Raji (cell line): ENCODE results near the gene FOXO1.

Source experiments
- POLR2A ChIP-seq: IDR thresholded peaks from 2 replicates; pipeline ENCODE4 v1.6.1; 2011; ENCODE audit warnings: low read depth, low read length, control low read depth; ENCODE audit not compliant: insufficient read depth

FOXO1 gene

GRCh38 chr13:40666045-40666932, at the start of gene FOXO1:
Gene FOXO1 (minus strand): TSS chr13:40666641. CDS start chr13:40666212, 429 bp downstream.
- peak; percentile 94 for TF ChIP-seq POLR2A

GRCh38 chr13:40706439-40706838, 40.0 kb upstream of the FOXO1 start:
- TF ChIP-seq POLR2A = no peak

- TF ChIP-seq POLR2A = no peak; the same call in 1 of the 2 replicates
Measured at GRCh38 chr13:40697711-40698110, 31.3 kb upstream of the FOXO1 start.

GRCh38 chr13:40694426-40694825, 28.0 kb upstream of the FOXO1 start:
- TF ChIP-seq POLR2A = peak; percentile 38; the same call in 1 of the 2 replicates

DNA sequence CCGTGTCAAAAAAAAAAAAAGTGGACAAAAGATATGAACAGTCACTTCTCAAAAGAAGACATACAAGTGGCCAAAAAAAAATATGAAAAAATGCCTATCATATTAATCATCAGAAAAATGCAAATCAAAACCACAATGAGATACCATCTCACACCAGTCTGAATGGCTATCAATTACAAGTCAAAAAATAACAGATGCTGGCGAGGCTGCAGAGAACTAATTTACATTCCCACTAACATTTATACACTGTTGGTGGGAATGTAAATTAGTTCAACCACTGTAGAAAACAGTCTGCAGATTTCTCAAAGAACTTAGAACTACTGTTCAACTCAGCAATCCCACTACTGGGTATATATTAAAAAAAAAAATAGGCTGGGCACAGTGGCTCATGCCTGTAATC, 26.5 kb upstream of the FOXO1 start:
- TF ChIP-seq POLR2A = 0 out of 2 replicates have a peak, but pooled peaks have one; percentile 0

DNA sequence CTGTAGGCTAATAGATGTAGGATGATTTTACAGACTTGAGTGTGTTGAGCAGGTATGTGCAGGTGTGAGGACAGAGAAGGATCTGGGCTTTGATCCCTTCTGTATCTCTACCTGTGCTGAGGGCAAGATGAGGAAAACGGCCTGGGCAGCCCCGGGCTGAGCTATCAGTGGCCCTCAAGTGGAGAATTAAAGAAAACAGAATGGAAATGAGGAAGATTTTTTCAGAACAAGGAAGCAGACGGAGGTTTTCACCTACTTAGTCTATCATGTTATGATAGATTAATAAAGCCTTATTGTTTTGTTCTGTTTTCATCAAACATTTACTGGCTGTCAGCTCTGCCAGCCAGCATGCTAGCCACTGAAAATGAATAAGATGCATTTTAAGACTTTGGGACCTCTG, 22.3 kb upstream of the FOXO1 start:
- TF ChIP-seq POLR2A = no peak

- TF ChIP-seq POLR2A = no peak
Measured at GRCh38 chr13:40682449-40683240, 16.2 kb upstream of the FOXO1 start.

DNA sequence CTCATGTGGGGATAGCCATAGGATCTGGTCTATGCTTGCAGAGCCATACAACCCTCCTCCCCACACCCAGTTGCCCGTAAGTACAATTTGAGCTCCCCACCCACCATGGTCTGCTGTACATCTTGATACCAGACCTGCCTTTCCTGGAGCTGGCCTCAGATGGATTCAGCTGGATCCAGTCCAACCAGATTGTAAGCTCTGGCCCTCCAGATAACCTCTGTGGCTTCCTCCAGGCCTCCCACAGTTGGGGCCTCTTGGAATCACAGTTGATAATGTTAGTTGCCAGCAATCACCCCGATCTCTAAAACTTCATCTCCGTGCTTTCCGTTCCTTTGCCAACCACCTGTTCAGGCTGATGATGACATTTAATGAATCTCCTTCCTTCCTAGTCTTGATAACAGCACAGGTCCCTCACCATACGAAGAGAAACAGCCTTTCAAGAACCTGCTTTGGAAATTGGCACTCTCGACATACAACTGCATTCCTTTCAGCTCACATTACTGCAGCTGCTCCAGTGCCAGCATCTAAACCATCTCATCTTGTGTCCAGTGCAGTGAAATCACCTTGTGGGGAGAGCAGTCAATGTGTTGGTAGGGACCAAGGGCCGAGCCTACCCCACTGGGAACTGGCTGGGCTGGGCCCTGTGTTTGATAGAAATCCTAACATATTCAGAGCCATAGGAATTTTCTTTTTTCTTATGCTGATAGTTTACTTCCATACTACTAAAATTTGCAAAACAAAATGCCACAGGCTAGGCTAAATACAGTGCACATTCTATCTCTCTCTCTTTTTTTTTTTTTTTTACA, 15.1 kb upstream of the FOXO1 start:
- TF ChIP-seq POLR2A = no peak

DNA sequence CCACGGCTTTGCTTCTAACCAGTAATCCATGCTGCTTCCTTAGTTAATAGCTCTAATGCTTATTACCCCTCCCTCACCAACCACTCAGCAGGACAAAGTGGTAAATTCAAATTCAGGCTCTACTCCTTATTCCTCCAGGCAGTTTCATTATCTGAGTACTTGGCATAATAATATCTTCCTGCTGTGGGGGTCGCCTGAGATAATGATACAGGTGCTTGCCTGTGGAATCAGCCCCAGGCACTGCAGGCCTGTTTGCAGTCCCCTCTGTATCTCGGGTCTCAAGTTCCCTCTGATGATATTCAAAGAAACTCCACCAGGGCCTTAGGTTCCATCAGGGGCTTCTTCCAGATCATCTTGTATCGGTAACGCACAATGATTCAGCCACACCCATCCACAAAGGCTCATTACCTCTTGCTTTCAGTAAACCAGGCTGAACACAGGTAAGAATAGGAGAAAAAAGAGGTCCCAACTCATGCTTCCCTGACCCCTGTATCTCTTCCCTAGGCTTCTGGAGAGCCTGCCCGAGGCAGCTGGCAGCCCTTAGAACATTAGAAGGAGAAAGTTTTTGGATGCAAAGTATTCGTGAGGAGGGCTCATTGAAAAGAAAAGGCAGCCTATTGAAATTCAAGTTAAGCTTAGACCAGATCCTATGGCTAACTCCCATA, 14.3 kb upstream of the FOXO1 start:
- TF ChIP-seq POLR2A = no peak

GRCh38 chr13:40679480-40679985, 13.1 kb upstream of the FOXO1 start:
- no peak for TF ChIP-seq POLR2A

DNA sequence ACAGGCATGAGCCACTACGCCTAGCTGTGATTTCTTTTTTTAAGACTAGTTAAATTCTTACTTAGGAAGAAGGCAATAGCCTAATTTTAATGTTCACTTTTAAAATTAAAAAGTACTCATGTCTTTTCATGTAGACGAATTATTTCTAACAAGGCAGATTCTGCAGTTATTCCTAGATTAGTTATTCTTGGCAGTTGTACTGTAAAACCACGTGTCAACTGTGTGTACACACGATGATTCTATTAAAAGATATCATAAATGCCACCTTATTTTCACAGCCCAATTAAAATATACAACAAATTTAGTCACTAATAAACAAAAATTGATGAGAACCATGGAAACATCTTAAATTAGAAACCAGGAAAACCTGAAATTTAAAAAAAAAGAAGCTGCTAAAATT, 10.6 kb upstream of the FOXO1 start:
- TF ChIP-seq POLR2A = no peak

DNA sequence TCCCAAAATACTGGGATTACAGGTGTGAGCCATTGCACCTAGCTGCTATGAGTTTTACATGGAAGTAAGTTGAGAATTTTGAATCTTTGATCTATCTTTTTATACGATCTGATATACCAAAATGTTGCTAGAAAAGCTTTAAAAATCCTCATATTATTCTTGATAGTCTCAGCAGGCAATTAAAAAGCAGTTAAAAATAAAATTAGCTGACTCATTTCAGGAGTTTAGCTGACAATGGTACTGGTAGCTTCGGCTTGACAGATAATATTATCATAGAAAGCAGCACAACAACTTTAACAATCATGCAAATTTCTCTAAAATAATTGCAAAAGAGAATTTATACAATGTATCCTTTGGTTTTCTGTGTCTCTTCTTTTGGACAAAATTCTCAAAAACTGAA, 9.6 kb upstream of the FOXO1 start:
- TF ChIP-seq POLR2A = no peak

GRCh38 chr13:40673414-40673813, 7.0 kb upstream of the FOXO1 start:
- TF ChIP-seq POLR2A = no peak

GRCh38 chr13:40672765-40673397, 6.4 kb upstream of the FOXO1 start:
- TF ChIP-seq POLR2A = no peak
